ENCODE results near the gene OR2C1.

The OR2C1 gene

GRCh38 chr16:3400779-3401688, 45.3 kb downstream of the OR2C1 start, which contains the start of the genes ZNF174 and ZSCAN32:
TSS of gene ZNF174 (plus strand) at chr16:3401215. CDS start at chr16:3402005, 790 bp downstream.
TSS of gene ZSCAN32 (minus strand) at chr16:3401004. CDS start at chr16:3397557, 3,447 bp downstream.
- FAIRE-seq = peak; percentile 96

GRCh38 chr16:3401719-3402397, 46.2 kb downstream of the OR2C1 start:
- no peak for FAIRE-seq

Data from G401.6 (cell line).